Fibroblast of skin of left biceps (primary cell): ENCODE measurements around the gene MRPL23.

Experiments used
- DNase-seq, 2 experiments: peaks; one replicate each; pipeline ENCODE4 v3.0.0-alpha.2; 2013; ENCODE audit warnings: low read depth in 2 of 2

The MRPL23 gene

GRCh38 chr11:1921574-1922141 is 25.5 kb upstream of the MRPL23 start:
- DNase-seq, result no peak

- no peak for DNase-seq
Observed at GRCh38 chr11:1922481-1923081, 24.6 kb upstream of the MRPL23 start.

- DNase-seq, result no peak
Observed at GRCh38 chr11:1923201-1923956, 23.8 kb upstream of the MRPL23 start.

DNA sequence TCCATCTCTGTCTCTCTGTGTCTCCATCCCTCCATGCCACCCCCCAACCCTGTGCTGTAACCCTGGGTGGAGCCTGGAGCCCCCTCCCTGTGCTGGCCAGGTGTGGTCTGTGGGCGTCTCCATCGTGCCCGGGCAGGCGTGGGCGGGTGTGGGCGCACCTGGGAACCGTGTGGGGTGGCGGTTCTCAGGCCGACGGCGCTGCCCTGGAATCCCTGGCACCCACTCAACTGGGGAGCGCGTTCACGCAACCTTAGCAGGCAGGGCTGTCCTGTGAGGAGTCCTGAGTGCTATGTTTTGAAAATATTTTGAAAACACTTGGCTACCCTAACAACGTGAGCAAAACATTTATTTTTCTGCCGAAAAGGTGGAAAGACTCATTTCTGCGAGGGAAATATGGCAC is 23.0 kb upstream of the MRPL23 start:
- DNase-seq, result no peak

DNA sequence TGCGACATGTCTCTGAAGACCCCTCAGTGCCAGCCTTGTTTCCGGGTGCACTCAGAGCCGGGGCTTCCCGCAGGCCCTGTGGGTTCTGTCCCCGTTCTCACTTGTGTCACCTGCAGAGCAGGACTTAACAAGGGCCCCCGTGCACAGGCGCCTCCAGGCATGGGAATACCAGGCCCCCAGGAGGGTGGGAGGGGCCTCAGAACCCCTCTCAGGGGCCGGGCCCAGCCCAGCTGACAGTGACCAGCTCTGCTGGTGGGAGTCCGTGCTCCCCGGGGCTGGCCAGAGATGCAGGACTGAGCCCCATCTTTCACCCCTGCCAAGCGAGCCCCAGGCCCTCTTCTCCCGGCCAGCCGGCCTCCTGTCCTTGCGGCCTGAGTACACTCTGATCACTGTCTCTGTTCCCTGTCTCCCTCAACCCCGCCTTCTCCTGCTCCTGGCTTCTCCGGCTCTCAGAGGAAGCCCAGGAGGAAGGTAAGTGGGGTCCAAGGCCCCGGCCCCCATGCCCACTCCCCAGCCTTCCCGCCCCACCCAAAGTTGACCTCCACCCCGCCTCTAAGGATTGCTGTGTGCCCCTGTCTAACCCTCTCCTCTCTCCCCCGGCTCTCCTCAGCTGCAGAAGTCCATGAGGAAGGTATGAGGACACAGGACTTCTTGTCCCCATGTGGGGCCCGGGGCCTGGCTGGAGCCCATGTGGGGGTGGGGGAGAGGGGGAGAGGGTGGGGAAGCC is 22.3 kb upstream of the MRPL23 start:
- DNase-seq, result no peak

- DNase-seq, result no peak
Observed at GRCh38 chr11:1925373-1926155, 21.6 kb upstream of the MRPL23 start.

DNA sequence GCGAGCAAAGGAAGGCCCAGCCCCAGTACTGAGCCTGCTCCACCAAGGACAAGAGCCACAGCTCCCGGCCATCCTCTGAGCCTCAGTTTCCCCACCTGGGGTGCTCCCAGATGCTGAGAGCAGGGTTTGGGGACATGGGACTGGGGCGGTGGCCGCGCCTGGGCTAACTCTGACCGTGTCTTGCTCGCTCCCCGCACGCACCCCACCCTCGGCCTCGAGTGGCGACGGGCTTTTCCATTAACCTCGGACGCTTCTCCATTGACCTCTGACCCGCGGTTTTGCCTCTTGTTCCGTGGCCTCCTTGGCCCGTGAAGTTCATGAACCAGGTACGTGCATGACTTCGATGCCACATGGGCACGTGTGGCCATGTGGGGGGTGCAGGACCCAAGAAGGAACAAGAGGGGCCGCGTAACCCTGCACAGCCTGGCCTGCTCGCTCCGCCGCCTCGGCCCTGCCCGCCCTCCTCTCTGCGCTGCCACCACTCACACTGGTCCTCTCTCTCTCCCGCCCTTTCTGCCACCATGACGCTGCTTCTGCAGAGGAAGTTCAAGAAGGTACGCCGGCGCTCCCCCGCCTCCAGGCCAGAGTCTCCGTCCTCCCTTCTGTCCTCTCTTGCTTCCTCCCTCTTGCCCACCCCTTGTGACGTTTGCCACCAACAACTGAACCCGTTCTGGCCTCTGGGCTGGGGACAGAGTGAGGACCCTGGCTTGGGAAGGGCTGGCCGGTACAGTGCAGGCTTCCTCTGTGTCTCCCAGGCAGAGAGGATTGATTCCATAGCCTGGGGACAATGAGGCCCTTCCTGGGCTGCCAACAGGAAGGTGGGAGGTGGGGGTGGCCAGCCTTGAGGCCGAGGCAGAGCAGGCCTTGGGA is 20.7 kb upstream of the MRPL23 start:
- DNase-seq, result no peak

GRCh38 chr11:1927026-1927847 is 19.9 kb upstream of the MRPL23 start:
- no peak for DNase-seq

DNA sequence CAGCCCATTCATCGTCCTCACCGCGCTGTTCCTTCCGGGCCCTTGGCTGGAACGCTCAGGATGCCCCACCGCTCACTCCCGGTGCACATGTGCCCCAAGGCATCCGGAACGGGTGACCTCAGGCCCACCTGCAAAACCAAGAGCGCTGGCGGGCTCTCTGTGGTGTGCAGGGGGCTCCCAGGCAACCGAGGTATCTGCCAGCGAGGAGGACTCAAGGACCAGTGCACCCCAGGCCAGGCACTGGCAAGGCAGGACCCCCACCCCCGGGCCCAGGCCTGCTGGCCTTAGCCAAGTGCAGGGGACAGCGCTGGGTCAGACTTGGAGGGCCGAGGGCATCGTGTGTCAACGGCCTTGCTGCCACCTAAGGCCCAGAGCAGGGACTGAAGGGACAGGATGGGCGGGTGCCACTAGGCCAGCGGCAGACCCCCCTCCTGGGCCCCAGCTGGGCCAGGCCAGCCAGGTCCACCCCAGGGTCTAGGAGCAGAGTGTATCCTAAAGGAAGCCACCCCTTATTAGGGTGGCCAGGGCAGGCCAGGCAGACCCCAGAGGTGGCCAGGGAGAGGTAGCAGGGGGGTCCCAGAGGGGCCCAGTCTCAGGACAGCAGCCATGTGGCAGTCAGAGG is 19.2 kb upstream of the MRPL23 start:
- no peak for DNase-seq

GRCh38 chr11:1928470-1928890 is 18.7 kb upstream of the MRPL23 start:
- DNase-seq, result no peak

DNA sequence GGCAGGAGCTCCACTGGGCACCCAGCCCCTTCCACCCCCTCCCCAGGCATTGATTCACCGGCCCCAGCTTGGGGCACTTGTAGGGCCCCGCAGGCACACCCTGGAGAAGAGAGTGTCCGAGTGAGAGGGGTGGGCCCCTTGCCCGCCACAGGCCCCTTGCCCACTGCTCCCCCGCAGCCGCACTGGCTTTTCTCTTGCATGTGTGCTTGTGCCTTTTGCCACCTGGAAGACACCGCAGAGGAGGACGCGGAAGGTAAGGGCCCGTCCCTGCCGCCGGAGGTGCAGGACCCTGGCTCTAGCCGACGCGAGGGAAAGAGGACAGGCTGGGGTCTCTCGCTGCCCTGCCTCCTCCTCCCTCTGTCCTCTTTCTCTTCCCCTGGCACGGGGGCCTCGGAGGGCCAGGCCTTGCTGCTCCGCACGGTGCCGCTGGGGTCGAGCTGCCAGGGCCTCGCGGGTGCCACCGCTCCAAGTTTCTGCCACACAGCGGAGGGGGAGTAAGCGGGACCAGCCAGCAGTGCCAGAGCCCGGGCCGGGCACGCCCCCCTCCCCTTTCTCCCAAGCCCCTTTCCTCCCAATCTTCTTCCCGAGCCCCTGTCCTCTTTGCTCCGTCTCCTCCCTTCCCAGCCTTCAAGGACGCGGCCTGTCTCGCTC is 18.1 kb upstream of the MRPL23 start:
- no peak for DNase-seq

GRCh38 chr11:1929621-1930461 is 17.3 kb upstream of the MRPL23 start:
- DNase-seq, result no peak

DNA sequence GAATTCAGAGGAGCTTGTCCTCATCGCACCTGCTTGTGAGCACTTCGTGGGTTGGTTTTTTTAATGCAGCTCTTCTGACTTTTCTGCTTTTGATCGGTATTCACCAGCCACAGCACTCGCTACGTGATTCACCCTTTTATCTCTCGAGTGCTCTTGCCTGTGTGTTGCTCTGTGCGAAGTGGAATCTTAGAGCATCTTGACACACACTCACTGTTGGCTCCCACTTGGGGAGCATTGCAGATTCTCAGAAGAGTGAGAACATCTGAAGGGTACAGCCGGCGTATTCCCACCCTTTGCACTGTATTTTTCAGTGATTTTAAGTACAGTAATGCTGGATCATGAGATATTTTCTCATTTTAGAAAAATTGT is 16.7 kb upstream of the MRPL23 start:
- DNase-seq, result no peak

DNA sequence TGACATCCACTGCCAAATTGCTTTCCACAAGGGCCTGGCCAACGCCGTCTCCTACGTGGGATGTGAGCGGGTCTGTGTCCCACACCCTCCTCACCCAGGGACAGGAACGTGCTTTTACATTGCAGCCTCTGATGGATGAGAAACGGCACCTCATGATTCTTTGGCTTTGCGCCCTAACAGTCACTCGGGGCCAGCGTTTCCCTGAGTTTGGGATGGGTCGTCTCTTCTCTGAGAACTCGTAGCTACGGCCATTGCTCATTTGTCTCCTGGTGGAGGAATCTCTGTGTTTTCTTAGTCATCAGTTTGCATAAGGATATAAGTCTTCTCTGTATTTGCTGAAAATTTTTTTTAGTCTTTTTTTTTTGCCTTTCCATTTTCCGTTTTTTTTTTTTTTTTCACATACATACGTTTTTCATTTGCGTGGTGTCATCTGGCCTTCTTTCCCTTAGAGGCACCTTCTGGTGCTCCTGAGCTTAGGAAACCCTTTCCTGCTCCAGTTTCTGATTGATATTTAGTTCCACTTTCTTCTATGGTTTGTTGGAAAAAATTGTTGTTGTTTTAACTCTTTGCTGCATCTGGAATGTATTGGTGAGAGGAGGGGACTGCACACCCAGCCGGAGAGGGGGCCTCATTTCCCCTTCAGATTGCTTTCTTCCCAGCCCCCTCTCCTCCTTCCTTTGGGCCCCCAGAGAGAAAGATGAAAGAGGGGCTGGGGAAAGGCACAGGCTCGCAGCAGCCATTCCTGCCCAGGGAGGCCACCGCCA is 15.6 kb upstream of the MRPL23 start:
- peak; percentile 42 to 44 for DNase-seq

GRCh38 chr11:1932105-1932480 is 15.0 kb upstream of the MRPL23 start:
- no peak for DNase-seq

DNA sequence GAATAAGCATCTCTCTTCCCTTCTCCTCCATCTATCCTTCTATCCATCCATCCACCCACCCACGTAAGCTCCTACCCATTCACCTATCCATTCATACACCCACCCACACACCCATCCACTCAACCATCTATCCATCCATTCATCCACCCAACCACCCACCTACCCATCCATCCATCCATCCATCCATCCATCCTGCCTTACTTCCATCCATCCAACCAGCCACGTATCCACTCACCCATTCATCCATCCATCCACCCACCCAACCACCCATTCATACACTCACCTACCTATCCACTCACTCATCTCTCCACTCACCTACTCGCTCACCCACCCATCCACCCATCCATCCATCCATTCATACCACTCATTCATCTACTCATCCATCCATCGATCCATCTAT is 14.5 kb upstream of the MRPL23 start:
- no peak for DNase-seq
